EL (cell line): Measurements from ENCODE around the gene ZCCHC7.
"Not testable (repeated sequence)": the region's sequence is repeated elsewhere in the genome, so short reads cannot be mapped to it uniquely, and the experiment has no call there.

Source experiments
- DNase-seq: peaks from one replicate; pipeline ENCODE4 v3.0.0-alpha.2; 2016

ZCCHC7 gene

GRCh38 chr9:37259951-37260350 lies 139.6 kb downstream of the ZCCHC7 start:
- DNase-seq: no peak

- DNase-seq: peak; percentile 26
Measured at GRCh38 chr9:37262410-37262809, 142.0 kb downstream of the ZCCHC7 start.

- no peak for DNase-seq
Measured at GRCh38 chr9:37264539-37264938, 144.2 kb downstream of the ZCCHC7 start.

GRCh38 chr9:37266630-37267029 lies 146.3 kb downstream of the ZCCHC7 start:
- no peak for DNase-seq

GRCh38 chr9:37269221-37269620 lies 148.8 kb downstream of the ZCCHC7 start:
- DNase-seq: no peak

- no peak for DNase-seq
Measured at GRCh38 chr9:37271679-37272078, 151.3 kb downstream of the ZCCHC7 start.

GRCh38 chr9:37273595-37273994 lies 153.2 kb downstream of the ZCCHC7 start:
- DNase-seq: no peak

- DNase-seq: no peak
Measured at GRCh38 chr9:37281541-37281940, 161.2 kb downstream of the ZCCHC7 start.

- peak; percentile 61 for DNase-seq
Measured at GRCh38 chr9:37283730-37284325, 163.5 kb downstream of the ZCCHC7 start.

- no peak for DNase-seq
Measured at GRCh38 chr9:37284636-37285035, 164.3 kb downstream of the ZCCHC7 start.

- DNase-seq: no peak
Measured at GRCh38 chr9:37286530-37287175, 166.3 kb downstream of the ZCCHC7 start.

GRCh38 chr9:37287317-37287716 lies 166.9 kb downstream of the ZCCHC7 start:
- DNase-seq: no peak

GRCh38 chr9:37289631-37290030 lies 169.3 kb downstream of the ZCCHC7 start:
- DNase-seq: no peak

GRCh38 chr9:37290366-37290939 lies 170.1 kb downstream of the ZCCHC7 start:
- no peak for DNase-seq

- peak; percentile 85 for DNase-seq
Measured at GRCh38 chr9:37290940-37291485, 170.6 kb downstream of the ZCCHC7 start.

- DNase-seq: not testable (repeated sequence)
Measured at GRCh38 chr9:37291612-37292238, 171.4 kb downstream of the ZCCHC7 start.

- no peak for DNase-seq
Measured at GRCh38 chr9:37292896-37293295, 172.5 kb downstream of the ZCCHC7 start.

- DNase-seq: peak; percentile 40
Measured at GRCh38 chr9:37293664-37294524, 173.5 kb downstream of the ZCCHC7 start.

- no peak for DNase-seq
Measured at GRCh38 chr9:37295178-37295577, 174.8 kb downstream of the ZCCHC7 start.

GRCh38 chr9:37295796-37296195 lies 175.4 kb downstream of the ZCCHC7 start:
- DNase-seq: no peak

GRCh38 chr9:37297592-37297991 lies 177.2 kb downstream of the ZCCHC7 start:
- no peak for DNase-seq

GRCh38 chr9:37300620-37301019 lies 180.2 kb downstream of the ZCCHC7 start:
- peak; percentile 39 for DNase-seq
